Ishikawa (cell line): Measurements from ENCODE around the gene MARCKSL1.
A peak's percentile ranks its signal among the peaks of the same experiment; 100 is the strongest.

Experiments used
- CEBPB ChIP-seq: IDR thresholded peaks from 2 replicates; pipeline ENCODE4 v1.6.1; 2012
- CREB1 ChIP-seq: IDR thresholded peaks from 2 replicates; pipeline ENCODE4 v1.6.1; 2012; ENCODE audit warnings: low read depth
- EGR1 ChIP-seq: IDR thresholded peaks from 2 replicates; pipeline ENCODE4 v1.6.1; 2012
- EP300 ChIP-seq: IDR thresholded peaks from 2 replicates; pipeline ENCODE4 v1.6.1; 2012; ENCODE audit warnings: borderline replicate concordance
- FOXM1 ChIP-seq: IDR thresholded peaks from 2 replicates; pipeline ENCODE4 v1.6.1; 2012; ENCODE audit warnings: low read depth, borderline replicate concordance
- NFIC ChIP-seq: IDR thresholded peaks from 2 replicates; pipeline ENCODE4 v1.6.1; 2012
- RAD21 ChIP-seq: IDR thresholded peaks from 2 replicates; pipeline ENCODE4 v1.6.1; 2012; ENCODE audit warnings: low read depth
- TAF1 ChIP-seq: IDR thresholded peaks from 2 replicates; pipeline ENCODE4 v1.6.1; 2012; ENCODE audit warnings: low read depth, mild to moderate bottlenecking
- TCF12 ChIP-seq: IDR thresholded peaks from 2 replicates; pipeline ENCODE4 v1.6.1; 2012; ENCODE audit warnings: low read depth
- TEAD4 ChIP-seq: IDR thresholded peaks from 2 replicates; pipeline ENCODE4 v1.6.1; 2012
- YY1 ChIP-seq: IDR thresholded peaks from 2 replicates; pipeline ENCODE4 v1.6.1; 2012; ENCODE audit warnings: low read depth
- ZBTB7A ChIP-seq: IDR thresholded peaks from 2 replicates; pipeline ENCODE4 v1.6.1; 2012; ENCODE audit warnings: low read depth
- TF ChIP-seq, protein P1 (sequence below): IDR thresholded peaks from 2 replicates; pipeline ENCODE4 v1.6.1; 2012
- TF ChIP-seq, protein P2 (sequence below): IDR thresholded peaks from 2 replicates; pipeline ENCODE4 v1.6.1; 2012; ENCODE audit warnings: low read depth, mild to moderate bottlenecking
- TF ChIP-seq, protein P3 (sequence below): IDR thresholded peaks from 2 replicates; pipeline ENCODE4 v1.6.1; 2012

MARCKSL1 gene

DNA sequence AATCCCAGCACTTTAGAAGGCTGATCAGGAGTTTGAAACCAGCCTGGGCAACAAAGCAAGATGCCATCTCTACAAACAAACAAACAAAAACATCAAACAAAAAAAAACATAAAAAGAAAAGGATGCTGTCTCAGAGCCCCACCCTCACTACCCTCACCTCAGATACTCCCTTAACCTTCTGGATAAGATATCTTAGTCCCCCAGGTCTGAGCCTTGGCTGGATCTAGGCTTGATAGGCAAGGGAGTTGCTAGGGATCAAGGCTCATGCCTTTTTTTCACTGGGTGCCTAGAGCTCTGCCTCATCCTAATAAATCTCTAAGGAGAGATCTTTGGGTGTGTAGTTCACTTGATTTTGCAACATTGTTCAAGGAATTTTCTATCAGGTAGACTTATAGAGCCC lies 36.7 kb downstream of the MARCKSL1 start:
- TF ChIP-seq, protein P1, sequence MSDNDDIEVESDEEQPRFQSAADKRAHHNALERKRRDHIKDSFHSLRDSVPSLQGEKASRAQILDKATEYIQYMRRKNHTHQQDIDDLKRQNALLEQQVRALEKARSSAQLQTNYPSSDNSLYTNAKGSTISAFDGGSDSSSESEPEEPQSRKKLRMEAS: no peak
- TF ChIP-seq CREB1: no peak
- TF ChIP-seq, protein P2, sequence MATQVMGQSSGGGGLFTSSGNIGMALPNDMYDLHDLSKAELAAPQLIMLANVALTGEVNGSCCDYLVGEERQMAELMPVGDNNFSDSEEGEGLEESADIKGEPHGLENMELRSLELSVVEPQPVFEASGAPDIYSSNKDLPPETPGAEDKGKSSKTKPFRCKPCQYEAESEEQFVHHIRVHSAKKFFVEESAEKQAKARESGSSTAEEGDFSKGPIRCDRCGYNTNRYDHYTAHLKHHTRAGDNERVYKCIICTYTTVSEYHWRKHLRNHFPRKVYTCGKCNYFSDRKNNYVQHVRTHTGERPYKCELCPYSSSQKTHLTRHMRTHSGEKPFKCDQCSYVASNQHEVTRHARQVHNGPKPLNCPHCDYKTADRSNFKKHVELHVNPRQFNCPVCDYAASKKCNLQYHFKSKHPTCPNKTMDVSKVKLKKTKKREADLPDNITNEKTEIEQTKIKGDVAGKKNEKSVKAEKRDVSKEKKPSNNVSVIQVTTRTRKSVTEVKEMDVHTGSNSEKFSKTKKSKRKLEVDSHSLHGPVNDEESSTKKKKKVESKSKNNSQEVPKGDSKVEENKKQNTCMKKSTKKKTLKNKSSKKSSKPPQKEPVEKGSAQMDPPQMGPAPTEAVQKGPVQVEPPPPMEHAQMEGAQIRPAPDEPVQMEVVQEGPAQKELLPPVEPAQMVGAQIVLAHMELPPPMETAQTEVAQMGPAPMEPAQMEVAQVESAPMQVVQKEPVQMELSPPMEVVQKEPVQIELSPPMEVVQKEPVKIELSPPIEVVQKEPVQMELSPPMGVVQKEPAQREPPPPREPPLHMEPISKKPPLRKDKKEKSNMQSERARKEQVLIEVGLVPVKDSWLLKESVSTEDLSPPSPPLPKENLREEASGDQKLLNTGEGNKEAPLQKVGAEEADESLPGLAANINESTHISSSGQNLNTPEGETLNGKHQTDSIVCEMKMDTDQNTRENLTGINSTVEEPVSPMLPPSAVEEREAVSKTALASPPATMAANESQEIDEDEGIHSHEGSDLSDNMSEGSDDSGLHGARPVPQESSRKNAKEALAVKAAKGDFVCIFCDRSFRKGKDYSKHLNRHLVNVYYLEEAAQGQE: no peak
- no peak for TF ChIP-seq NFIC
- no peak for TF ChIP-seq FOXM1
- no peak for TF ChIP-seq EGR1

DNA sequence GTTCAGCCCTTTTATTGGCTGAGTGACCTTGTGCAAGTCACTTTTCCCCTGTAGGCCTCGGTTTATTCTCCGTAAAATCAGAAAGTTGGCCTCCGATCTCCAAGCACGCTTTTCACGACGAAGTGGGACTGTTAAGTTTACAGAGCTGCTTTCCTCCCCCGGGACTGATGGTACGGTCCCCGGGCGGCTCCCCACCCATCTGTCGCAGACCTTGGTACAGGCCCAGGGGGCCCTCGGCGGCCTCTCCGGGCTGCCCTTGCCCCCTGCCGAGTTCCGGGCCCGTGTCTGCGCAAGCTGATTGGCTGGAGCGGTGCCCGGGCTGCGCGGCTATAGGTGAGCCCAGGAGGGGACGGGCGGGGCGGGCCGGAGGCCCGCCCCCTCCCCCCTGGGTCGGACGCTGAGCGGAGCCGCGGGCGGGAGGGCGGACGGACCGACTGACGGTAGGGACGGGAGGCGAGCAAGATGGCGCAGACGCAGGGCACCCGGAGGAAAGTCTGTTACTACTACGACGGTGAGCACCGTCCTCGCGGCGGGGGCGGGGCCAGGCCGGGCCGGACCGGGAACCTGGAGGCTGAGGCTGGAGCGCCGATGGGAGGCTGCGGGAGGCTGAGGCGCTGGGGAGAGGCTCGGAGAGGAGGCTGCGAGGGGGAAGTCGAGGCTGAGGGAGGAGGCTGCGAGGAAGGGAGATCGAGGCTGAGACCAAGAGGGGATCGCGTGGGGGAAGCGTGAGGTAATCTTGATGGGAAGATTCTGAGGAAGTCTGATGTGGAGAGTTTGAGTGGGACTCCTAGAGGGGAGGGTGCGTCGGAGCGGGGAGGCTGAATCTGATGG lies 44.1 kb downstream of the MARCKSL1 start, which contains the start of gene HDAC1:
Gene HDAC1, plus strand, starts transcription at position 376 of the 831 bp plus-strand sequence. Its CDS starts 87 bp downstream, at position 463.
- TF ChIP-seq TEAD4 (peak; percentile 7; the same call in 1 of the 2 replicates), YY1 (peak; percentile 91), FOXM1 (no peak), CREB1 (no peak), EP300 (peak; percentile 52; the same call in 1 of the 2 replicates), CEBPB (no peak), TCF12 (peak; percentile 55; the same call in 1 of the 2 replicates), NFIC (peak; percentile 9; the same call in 1 of the 2 replicates), EGR1 (no peak), ZBTB7A (no peak), RAD21 (no peak), TAF1 (peak; percentile 81)
- TF ChIP-seq, protein P3, sequence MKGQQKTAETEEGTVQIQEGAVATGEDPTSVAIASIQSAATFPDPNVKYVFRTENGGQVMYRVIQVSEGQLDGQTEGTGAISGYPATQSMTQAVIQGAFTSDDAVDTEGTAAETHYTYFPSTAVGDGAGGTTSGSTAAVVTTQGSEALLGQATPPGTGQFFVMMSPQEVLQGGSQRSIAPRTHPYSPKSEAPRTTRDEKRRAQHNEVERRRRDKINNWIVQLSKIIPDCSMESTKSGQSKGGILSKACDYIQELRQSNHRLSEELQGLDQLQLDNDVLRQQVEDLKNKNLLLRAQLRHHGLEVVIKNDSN: no peak
- TF ChIP-seq, protein P2: no peak
- TF ChIP-seq, protein P1: peak; percentile 89

DNA sequence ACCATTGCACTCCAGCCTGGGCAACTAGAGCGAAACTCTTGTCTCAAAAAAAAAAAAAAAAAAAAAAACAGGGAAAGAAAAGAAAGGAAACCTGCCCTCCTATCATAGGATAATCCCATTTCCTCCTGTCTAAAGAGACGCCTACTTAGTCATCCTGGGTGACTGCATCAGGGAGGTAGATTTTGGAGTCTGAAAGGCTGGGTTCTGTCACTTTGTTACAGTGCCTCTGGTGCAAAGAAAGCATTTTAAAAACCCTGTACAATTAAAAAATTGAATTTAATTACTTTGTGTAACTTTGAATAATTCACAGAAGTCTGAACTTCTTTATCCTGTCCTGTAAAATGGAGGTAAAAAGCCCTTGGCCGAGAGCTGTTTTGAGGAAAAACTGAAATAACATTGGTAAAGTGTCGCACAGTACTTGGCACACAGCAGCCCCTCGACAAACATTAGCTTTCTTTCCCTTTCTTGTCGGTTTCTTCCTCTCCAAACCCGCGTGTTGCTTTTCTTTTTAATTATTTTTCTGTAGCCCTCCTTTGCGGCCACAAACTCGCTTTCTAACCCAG lies 44.8 kb downstream of the MARCKSL1 start:
- TF ChIP-seq EGR1 (no peak), CEBPB (no peak), TEAD4 (no peak), RAD21 (no peak), EP300 (no peak), ZBTB7A (no peak), YY1 (no peak), NFIC (no peak)
- TF ChIP-seq, protein P3: no peak

DNA sequence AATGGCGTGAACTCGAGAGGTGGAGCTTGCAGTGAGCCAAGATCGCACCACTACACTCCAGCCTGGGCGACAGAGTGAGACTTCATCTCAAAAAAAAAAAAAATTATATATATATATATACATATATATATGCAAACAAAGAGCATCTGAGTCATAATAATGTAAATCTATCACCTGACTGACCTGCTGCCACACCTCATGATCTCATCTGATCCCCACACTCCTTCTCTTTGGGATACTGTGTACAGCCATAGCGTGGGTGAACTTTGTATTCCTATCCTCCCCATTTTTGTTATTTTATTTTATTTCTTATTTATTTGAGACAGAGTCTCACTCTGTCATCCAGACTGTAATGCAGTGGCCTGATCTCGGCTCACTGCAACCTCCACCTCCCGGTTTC lies 46.8 kb downstream of the MARCKSL1 start:
- TF ChIP-seq FOXM1 (no peak), CREB1 (no peak), RAD21 (no peak), TAF1 (no peak), CEBPB (no peak), YY1 (no peak)
- TF ChIP-seq, protein P2: no peak
- TF ChIP-seq, protein P1: no peak
